BLaER1 treated with 17β-estradiol and CSF1 and Interleukin-3, amounts not matched to agents 10 nM and 100 nM (cell line): ENCODE measurements around the gene CCDC171.

Experiments
- H3K27ac ChIP-seq, 11 experiments: shearing (Covaris generic); formaldehyde crosslinking; 2 replicates each; pipeline ENCODE4 v1.8.1; 2022
- H3K27me3 ChIP-seq, 11 experiments: shearing (Covaris generic); formaldehyde crosslinking; 2 replicates each; pipeline ENCODE4 v1.8.1; 2022
- H3K36me3 ChIP-seq, 11 experiments: shearing (Covaris generic); formaldehyde crosslinking; 2 replicates each; pipeline ENCODE4 v1.8.1; 2022
- H3K4me1 ChIP-seq, 10 experiments: shearing (Covaris generic); formaldehyde crosslinking; 2 replicates each; pipeline ENCODE4 v1.8.1; 2022
- H3K4me2 ChIP-seq, 11 experiments: shearing (Covaris generic); formaldehyde crosslinking; 2 replicates each; pipeline ENCODE4 v1.8.1; 2022
- H3K4me3 ChIP-seq, 10 experiments: shearing (Covaris generic); formaldehyde crosslinking; 2 replicates each; pipeline ENCODE4 v1.8.1; 2022
- H3K9ac ChIP-seq, 11 experiments: shearing (Covaris generic); formaldehyde crosslinking; 2 replicates each; pipeline ENCODE4 v1.8.1; 2022
- H3K9me3 ChIP-seq, 11 experiments: shearing (Covaris generic); formaldehyde crosslinking; replicated peaks in 1 of 11; 2 replicates each; pipeline ENCODE4 v1.8.1; 2022
- H4K20me1 ChIP-seq, 11 experiments: shearing (Covaris generic); formaldehyde crosslinking; 2 replicates each; pipeline ENCODE4 v1.8.1; 2022
- Cebpa-rat ChIP-seq, 11 experiments: shearing (Covaris generic); IDR thresholded peaks; 2 replicates each; pipeline ENCODE4 v1.8.1; 2022

CCDC171 gene

DNA sequence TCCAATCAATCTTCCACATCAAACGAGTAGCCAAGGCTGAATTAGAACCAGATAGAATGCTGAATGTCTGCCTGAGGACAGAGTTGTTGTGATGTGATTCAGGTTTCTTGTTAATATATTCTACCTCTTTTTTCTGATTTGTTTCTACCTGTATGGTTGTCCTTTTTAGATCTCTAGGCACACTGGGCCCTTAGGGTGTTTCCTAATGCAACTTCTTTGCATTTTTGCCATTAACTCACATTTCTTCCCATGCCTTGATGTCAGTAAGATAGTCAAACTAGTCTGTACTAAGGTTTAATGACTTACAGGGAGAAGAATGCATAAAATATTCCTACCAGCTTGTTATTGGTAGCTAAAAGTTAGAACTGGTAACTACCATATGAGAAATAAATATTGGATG, 413.6 kb downstream of the CCDC171 start:
- Histone ChIP-seq H3K9ac (no peak overlapping the region), H3K27ac (no peak overlapping the region), H3K4me3 (no peak overlapping the region), H3K9me3 (no peaks in the 10 kb centered on the region), H3K27me3 (no peaks in the 10 kb centered on the region), H3K4me2 (no peak overlapping the region), H3K4me1 (no peaks in the 10 kb centered on the region), H4K20me1 (no peaks in the 10 kb centered on the region), H3K36me3 (no peaks in the 10 kb centered on the region)
- TF ChIP-seq Cebpa-rat (IDR thresholded peaks at IDR 0.05) = no peak

DNA sequence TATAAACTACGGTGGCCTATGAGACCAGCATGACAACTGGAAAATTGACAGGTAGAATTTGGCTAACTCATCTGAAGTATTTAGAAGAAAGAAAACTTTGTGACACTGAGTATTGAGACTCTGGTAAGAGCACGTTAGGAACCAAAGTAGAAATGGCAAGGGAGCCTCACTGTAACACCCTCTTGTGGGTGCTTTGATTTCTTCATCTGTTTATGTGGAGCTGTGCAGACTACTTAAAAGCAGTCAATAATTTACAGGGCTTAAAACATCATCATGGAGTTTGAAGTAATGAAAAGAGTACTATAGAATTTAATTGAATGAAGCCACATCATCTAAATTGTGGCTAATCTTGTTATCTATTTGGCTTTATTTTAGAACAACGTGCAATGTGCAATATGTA, 414.2 kb downstream of the CCDC171 start:
- no peaks in the 10 kb centered on the region for H3K36me3 ChIP-seq
- no peak for TF ChIP-seq Cebpa-rat (IDR thresholded peaks at IDR 0.05)
- H3K4me2 ChIP-seq = no peak overlapping the region
- H3K27me3 ChIP-seq = no peaks in the 10 kb centered on the region
- no peak overlapping the region for H3K27ac ChIP-seq
- H3K4me3 ChIP-seq = no peak overlapping the region
- no peak overlapping the region for H3K9ac ChIP-seq
- H3K9me3 ChIP-seq = no peaks in the 10 kb centered on the region
- H4K20me1 ChIP-seq = no peaks in the 10 kb centered on the region
- H3K4me1 ChIP-seq = no peaks in the 10 kb centered on the region

DNA sequence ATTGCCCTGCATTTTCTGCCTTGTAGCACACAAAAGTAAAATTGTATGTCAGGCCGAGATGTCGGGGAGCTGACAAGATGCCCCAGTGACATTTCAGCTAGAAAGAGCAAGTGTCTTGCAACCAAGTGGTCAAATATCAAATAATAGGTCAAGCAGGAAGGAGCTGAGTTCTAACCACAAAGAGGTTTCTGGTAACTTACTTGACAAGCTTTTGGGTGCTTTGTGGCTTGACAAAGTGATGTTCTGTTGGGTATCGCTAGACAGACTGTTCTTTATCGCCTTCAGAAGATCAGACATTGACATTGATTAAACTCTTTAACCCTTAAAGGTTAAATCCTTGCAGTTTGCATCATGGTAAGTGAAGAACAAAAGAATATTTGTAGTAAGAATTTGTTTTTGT, 419.9 kb downstream of the CCDC171 start:
- H3K9me3 ChIP-seq = no peaks in the 10 kb centered on the region
- H3K4me3 ChIP-seq = no peak overlapping the region
- no peak overlapping the region for H3K9ac ChIP-seq
- H3K27me3 ChIP-seq = no peaks in the 10 kb centered on the region
- H3K36me3 ChIP-seq = no peaks in the 10 kb centered on the region
- no peaks in the 10 kb centered on the region for H3K4me1 ChIP-seq
- no peak for TF ChIP-seq Cebpa-rat (IDR thresholded peaks at IDR 0.05)
- H3K4me2 ChIP-seq = no peak overlapping the region
- H3K27ac ChIP-seq = no peak overlapping the region
- no peaks in the 10 kb centered on the region for H4K20me1 ChIP-seq

DNA sequence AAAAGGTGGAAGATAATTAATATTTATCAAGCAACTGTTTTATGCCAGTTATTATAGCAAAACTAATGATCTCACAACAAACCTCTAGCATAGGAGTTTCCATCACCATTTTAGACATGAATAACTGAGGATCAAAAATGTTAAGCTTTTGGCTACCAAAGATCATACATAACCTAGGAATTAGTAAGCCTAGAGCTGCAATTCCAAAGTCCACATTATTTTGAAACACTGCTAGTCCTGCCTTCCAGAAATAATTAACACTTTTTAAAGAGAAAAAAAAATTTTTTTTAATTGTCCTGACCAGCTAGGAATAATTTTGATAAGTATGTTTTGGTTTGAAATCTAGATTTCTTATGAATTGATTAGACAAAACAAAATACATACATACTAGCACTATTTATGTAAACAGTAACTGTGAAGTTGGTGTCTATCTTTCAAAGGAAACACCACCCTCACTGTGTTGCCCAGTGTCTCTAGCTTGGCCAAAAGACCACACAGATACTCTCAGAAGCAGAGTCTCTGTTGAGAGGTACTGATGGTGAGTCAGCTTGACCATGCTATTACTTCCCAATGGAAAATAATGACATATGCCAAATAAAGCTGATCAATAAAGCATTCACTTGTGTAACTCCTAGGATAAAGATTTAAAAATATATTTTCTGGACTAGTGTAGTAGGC, 422.4 kb downstream of the CCDC171 start:
- Histone ChIP-seq H3K36me3 (no peaks in the 10 kb centered on the region), H3K9ac (no peak overlapping the region), H3K4me3 (no peak overlapping the region), H3K9me3 (no peaks in the 10 kb centered on the region), H3K4me2 (no peak overlapping the region), H3K27ac (no peak overlapping the region), H3K4me1 (no peaks in the 10 kb centered on the region), H4K20me1 (no peaks in the 10 kb centered on the region), H3K27me3 (no peaks in the 10 kb centered on the region)
- no peak for TF ChIP-seq Cebpa-rat (IDR thresholded peaks at IDR 0.05)

DNA sequence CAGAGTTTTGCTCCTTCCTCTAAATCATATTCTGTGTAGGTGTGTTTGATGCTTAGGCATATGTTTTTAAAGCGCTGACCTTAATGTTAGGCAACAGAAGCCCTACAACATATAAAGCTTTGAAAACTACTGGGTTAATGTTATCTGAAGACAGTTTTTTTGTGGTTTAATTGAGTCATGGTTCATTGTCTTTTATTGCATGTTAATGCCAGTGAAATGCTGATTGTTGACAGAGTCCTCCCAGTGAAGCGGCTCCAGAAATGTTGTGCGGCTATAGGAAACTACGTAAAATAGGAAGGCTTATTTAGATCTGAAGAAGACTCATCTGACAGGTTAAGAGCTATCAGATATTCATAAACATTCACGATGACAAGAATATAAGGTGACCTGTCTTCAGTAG, 424.6 kb downstream of the CCDC171 start:
- no peak for TF ChIP-seq Cebpa-rat (IDR thresholded peaks at IDR 0.05)
- no peaks in the 10 kb centered on the region for H3K27me3 ChIP-seq
- H3K4me3 ChIP-seq = no peak overlapping the region

DNA sequence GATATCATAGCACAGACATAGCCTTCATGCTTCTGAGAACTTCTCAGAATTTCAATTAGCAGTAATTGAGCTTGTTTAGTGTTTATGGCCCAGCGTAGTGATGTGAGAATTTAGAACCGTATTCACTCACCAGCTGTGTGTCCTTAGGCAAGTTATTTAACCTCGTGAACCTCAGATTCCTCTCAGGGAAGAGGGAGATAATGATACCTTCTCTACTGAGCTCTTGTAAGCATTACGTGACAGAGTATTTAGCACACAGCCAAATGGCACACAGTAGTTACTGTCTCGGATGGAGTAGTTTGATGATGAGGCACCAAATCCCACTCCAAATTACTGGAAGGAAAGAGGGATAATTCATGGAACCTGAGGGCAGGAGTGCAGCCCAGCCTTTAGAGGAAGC, 429.3 kb downstream of the CCDC171 start:
- no peaks in the 10 kb centered on the region for H3K4me1 ChIP-seq
- H3K4me2 ChIP-seq = no peak overlapping the region
- no peaks in the 10 kb centered on the region for H3K27me3 ChIP-seq
- no peak overlapping the region for H3K9ac ChIP-seq
- no peaks in the 10 kb centered on the region for H3K9me3 ChIP-seq
- H4K20me1 ChIP-seq = no peaks in the 10 kb centered on the region
- no peak for TF ChIP-seq Cebpa-rat (IDR thresholded peaks at IDR 0.05)
- no peak overlapping the region for H3K4me3 ChIP-seq
- H3K27ac ChIP-seq = no peak overlapping the region
- no peaks in the 10 kb centered on the region for H3K36me3 ChIP-seq

More for the DNA sequence above, 424.6 kb downstream of the CCDC171 start:
- no peak overlapping the region for H3K4me2 ChIP-seq
- H3K9me3 ChIP-seq = no peaks in the 10 kb centered on the region
- no peaks in the 10 kb centered on the region for H4K20me1 ChIP-seq
- no peak overlapping the region for H3K9ac ChIP-seq
- H3K36me3 ChIP-seq = no peaks in the 10 kb centered on the region
- no peak overlapping the region for H3K27ac ChIP-seq
- no peaks in the 10 kb centered on the region for H3K4me1 ChIP-seq

DNA sequence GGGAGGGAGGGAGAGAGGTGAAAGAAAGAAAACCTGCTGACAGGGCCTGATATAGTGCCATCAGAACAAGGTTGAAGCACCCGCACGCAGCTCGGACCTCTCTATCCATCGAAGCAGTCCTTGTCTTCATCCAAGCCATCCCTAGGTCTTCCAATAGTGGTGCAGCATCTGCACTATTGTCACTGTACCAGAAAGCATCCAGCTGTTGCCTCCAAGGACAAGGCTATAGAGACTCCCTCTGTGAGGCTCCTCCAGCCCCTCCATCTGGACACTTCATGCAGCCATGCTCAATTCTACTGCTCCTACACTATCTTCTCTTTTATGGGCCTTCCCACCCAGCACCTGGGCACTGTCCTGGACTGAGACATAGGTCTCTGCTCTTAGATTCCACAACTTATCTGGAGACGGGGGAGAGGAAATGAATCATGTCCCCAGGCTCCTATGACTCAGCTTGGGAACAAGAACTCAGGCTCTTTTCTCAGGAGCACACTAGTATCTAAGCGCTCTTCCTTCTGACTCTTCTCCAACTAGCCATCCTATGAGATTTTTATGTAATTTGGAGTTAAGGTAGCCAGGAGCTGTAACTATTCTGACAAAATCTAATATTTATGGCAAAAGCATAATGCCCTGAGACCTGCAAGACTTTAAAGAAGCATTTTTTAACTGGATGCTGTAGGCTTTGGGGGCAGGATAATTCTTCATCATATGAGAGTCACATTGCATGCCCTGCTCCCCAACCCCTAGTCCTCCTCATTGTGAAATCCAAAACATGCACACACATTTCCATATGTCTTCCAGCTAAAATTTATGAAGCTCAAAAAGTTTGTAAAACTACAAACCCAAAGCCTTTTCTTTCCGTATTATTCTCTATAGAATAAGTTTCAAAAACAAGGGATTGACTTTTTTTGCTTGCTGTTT, 446.8 kb downstream of the CCDC171 start:
- Histone ChIP-seq H3K9me3 (peaks cover 0 to 10% (median 4%) of the 10 kb centered on the region in 11 experiments; a peak in 10 of 22 replicates), H3K27me3 (no peaks in the 10 kb centered on the region), H3K4me3 (no peak overlapping the region), H3K4me1 (peaks cover 0 to 9% (median 6%) of the 10 kb centered on the region in 10 experiments; a peak in 15 of 20 replicates), H3K9ac (no peak overlapping the region), H4K20me1 (no peaks in the 10 kb centered on the region), H3K4me2 (peak overlapping the region in 5 of 11 experiments; percentile 15 to 46 (median 37); a peak in 8 of 22 replicates), H3K36me3 (no peaks in the 10 kb centered on the region), H3K27ac (no peak overlapping the region)
- no peak for TF ChIP-seq Cebpa-rat (IDR thresholded peaks at IDR 0.05)

DNA sequence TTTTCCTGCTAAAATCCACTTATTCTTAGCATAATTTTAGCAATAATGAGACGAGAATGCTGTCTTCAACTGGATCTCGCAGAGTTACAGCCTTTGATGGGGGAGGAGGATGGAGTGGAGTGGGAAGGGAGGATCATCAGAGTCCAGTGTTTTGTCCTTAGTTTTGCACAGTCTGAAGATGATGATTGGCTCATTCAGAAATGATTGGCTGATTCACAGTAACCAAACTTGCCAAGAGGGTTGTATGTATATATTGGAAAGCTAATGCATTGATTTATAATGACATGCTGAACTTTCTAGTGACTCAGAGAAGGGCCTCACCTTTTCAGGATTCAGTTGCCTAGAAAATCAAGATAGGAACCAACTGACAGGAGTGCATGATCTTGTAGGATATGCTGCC, 448.0 kb downstream of the CCDC171 start:
- Histone ChIP-seq H3K4me2 (no peak overlapping the region), H3K9me3 (peaks cover 0 to 4% (median 0%) of the 10 kb centered on the region in 11 experiments; a peak in 4 of 22 replicates), H3K9ac (no peak overlapping the region), H3K4me3 (no peak overlapping the region), H3K27me3 (no peaks in the 10 kb centered on the region), H3K4me1 (peaks cover 0 to 9% (median 6%) of the 10 kb centered on the region in 10 experiments; a peak in 15 of 20 replicates), H3K36me3 (no peaks in the 10 kb centered on the region), H4K20me1 (no peaks in the 10 kb centered on the region), H3K27ac (no peak overlapping the region)
- no peak for TF ChIP-seq Cebpa-rat (IDR thresholded peaks at IDR 0.05)

DNA sequence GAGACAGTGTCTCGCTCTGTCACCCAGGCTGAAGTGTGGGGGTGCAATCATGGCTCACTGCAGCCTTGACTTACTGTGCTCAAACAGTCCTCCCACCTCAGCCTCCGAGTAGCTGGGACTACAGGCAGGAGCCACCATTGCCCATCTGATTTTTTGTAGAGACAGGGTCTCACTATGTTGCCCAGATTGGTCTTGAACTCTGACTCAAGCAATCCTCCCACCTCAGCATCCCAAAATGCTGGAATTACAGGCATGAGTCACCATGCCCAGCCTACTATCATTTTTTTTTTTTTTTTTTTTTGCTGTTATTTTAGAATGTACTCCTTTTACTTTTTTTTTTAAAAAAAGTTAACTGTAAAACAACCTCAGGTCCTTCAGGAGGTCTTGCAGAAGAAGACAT, 449.0 kb downstream of the CCDC171 start:
- H3K4me3 ChIP-seq = no peak overlapping the region
- peaks cover 0 to 6% (median 0%) of the 10 kb centered on the region in 11 experiments; a peak in 3 of 22 replicates for H3K9me3 ChIP-seq
- peaks cover 0 to 9% (median 6%) of the 10 kb centered on the region in 10 experiments; a peak in 15 of 20 replicates for H3K4me1 ChIP-seq
- H3K4me2 ChIP-seq = no peak overlapping the region
- H3K9ac ChIP-seq = no peak overlapping the region
- no peak for TF ChIP-seq Cebpa-rat (IDR thresholded peaks at IDR 0.05)
- no peaks in the 10 kb centered on the region for H3K36me3 ChIP-seq
- no peaks in the 10 kb centered on the region for H3K27me3 ChIP-seq
- H3K27ac ChIP-seq = no peak overlapping the region
- H4K20me1 ChIP-seq = no peaks in the 10 kb centered on the region
